Peyer's patch (tissue), 4 donors: ENCODE results near the gene TMEM8B. TPM values are rescaled to one million over a fixed set of nuclear protein-coding genes. Genes with fewer than 3 reads are reported as not detected.
"Not testable (repeated sequence)": the region's sequence is repeated elsewhere in the genome, so short reads cannot be mapped to it uniquely, and the experiment has no call there.

Experiments
- DNase-seq, 3 donors: peaks; one replicate each; pipeline ENCODE4 v3.0.0-alpha.2; 2017 to 2019
- H3K27ac ChIP-seq, 4 donors: fragments of 200-600 bp; sonication (generic); one replicate each; pipeline ENCODE4 v1.5.1; 2016 to 2019
- H3K27me3 ChIP-seq, 2 donors: fragments of 200-600 bp; sonication (generic); one replicate each; pipeline ENCODE4 v1.5.1; 2019
- H3K36me3 ChIP-seq, 3 donors: fragments of 200-600 bp; sonication (generic); one replicate each; pipeline ENCODE4 v1.5.1; 2016 to 2019
- H3K4me1 ChIP-seq, 4 donors: fragments of 200-600 bp; sonication (generic); one replicate each; pipeline ENCODE4 v1.5.1; 2016 to 2019
- H3K4me3 ChIP-seq, 4 donors: fragments of 200-600 bp; sonication (generic); 1 replicate in 3 of 4; 2 replicates in 1 of 4; pipeline ENCODE4 v1.5.1; 2016 to 2019; ENCODE audit warnings: mild to moderate bottlenecking in 1 of 4
- H3K9me3 ChIP-seq, 4 donors: fragments of 200-600 bp; sonication (generic); one replicate each; pipeline ENCODE4 v1.5.1; 2016 to 2019; ENCODE audit warnings: mild to moderate bottlenecking in 1 of 4
- POLR2A ChIP-seq, 2 donors: fragments of 450-650 bp; IDR thresholded peaks; one replicate each; pipeline ENCODE4 v1.5.1; 2017; ENCODE audit warnings: antibody characterized with exemption in 2 of 2, mild to moderate bottlenecking in 2 of 2, moderate library complexity in 2 of 2
- small RNA-seq, 2 donors: library from RNA; depleted of rRNA; stranded (forward); fragments of <200 nt; gene quantifications; one replicate each; pipeline ENCODE3, GENCODE V24; 2016
- total RNA-seq, 4 donors: library from RNA; depleted of rRNA; stranded (reverse); fragments of >200 nt; gene quantifications; one replicate each; pipeline ENCODE4 v1.1.0, GENCODE V29; 2016
- TF ChIP-seq, protein P1 (sequence below), 6 experiments: fragments of 450-650 bp in 4 of 6; fragments of 200-600 bp in 2 of 6; sonication (generic) in 1 of 6; IDR thresholded peaks; one replicate each; pipeline ENCODE4 v1.5.1; 2017 to 2019; ENCODE audit warnings: antibody characterized with exemption in 6 of 6, mild to moderate bottlenecking in 3 of 6, moderate library complexity in 1 of 6

Gene TMEM8B
- total RNA-seq, 4 donors from 2014 or later, result 6.0 to 11.6 (median 8.1) TPM

DNA sequence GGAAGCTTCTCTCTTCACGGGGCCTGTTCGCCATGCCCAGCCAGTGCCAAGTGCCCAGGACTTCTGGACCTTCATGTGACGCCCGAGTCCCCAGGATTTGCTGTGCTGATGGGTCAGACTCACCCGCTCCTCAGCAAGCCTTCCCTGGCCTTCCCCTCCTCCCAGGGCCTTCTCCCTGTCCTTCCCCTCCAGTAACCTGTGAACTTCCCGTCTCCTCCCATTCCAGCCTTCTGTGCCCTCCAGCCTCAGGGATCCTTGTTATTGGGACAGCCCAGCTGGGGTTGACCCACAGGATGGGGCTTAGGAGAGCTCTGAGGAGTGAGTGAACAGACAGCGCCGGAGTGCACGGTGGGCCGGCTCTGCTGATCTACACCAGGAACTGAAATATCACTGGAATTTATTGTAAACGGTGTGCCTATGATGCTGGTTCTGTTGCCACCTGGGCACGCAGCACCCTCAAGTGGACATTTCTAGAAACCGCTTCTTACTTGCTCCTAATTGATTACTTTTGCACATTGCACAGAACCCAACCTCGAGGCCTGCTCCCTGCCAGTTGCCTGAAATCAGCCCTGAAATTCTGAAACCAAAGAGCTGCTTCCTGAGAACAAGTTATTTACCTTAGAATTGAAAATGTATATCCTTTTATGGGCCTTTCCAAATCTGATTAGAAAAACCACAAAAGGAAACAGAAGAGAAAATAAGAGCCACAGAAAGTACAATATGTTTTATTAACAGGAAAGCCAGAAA is 81.8 kb downstream of the TMEM8B start:
- peak overlapping the region; percentile 70 to 97 (median 90) for H3K27ac ChIP-seq
- TF ChIP-seq POLR2A (IDR thresholded peaks at IDR 0.05), result peak in 1 of 2 donors; percentile 7
- TF ChIP-seq, protein P1, sequence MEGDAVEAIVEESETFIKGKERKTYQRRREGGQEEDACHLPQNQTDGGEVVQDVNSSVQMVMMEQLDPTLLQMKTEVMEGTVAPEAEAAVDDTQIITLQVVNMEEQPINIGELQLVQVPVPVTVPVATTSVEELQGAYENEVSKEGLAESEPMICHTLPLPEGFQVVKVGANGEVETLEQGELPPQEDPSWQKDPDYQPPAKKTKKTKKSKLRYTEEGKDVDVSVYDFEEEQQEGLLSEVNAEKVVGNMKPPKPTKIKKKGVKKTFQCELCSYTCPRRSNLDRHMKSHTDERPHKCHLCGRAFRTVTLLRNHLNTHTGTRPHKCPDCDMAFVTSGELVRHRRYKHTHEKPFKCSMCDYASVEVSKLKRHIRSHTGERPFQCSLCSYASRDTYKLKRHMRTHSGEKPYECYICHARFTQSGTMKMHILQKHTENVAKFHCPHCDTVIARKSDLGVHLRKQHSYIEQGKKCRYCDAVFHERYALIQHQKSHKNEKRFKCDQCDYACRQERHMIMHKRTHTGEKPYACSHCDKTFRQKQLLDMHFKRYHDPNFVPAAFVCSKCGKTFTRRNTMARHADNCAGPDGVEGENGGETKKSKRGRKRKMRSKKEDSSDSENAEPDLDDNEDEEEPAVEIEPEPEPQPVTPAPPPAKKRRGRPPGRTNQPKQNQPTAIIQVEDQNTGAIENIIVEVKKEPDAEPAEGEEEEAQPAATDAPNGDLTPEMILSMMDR (IDR thresholded peaks at IDR 0.05), result peak in 5 of 6 experiments; percentile 30 to 83 (median 79)
- H3K36me3 ChIP-seq, result no peaks in the 10 kb centered on the region
- no peaks in the 10 kb centered on the region for H3K27me3 ChIP-seq
- H3K4me1 ChIP-seq, result peaks cover 7 to 78% (median 27%) of the 10 kb centered on the region in 4 donors
- no peaks in the 10 kb centered on the region for H3K9me3 ChIP-seq
- H3K4me3 ChIP-seq, result no peak overlapping the region
- peak; percentile 53 to 85 (median 75) for DNase-seq

GRCh38 chr9:35911690-35912089 is 82.7 kb downstream of the TMEM8B start:
- peak overlapping the region in 2 of 4 donors; percentile 34 to 97 for H3K27ac ChIP-seq

GRCh38 chr9:35912791-35913400 is 83.9 kb downstream of the TMEM8B start:
- Histone ChIP-seq H3K4me3 (no peak overlapping the region), H3K36me3 (no peaks in the 10 kb centered on the region), H3K27me3 (no peaks in the 10 kb centered on the region), H3K4me1 (peaks cover 2 to 76% (median 24%) of the 10 kb centered on the region in 4 donors), H3K9me3 (no peaks in the 10 kb centered on the region), H3K27ac (peak overlapping the region in 1 of 4 donors; percentile 17)
- TF ChIP-seq, protein P1 (IDR thresholded peaks at IDR 0.05), result no peak
- TF ChIP-seq POLR2A (IDR thresholded peaks at IDR 0.05), result no peak
- DNase-seq, result no peak

More at GRCh38 chr9:35911690-35912089, 82.7 kb downstream of the TMEM8B start:
- H3K27me3 ChIP-seq, result no peaks in the 10 kb centered on the region
- no peak for DNase-seq
- H3K9me3 ChIP-seq, result no peaks in the 10 kb centered on the region
- H3K4me3 ChIP-seq, result no peak overlapping the region
- no peaks in the 10 kb centered on the region for H3K36me3 ChIP-seq
- no peak for TF ChIP-seq POLR2A (IDR thresholded peaks at IDR 0.05)
- TF ChIP-seq, protein P1 (IDR thresholded peaks at IDR 0.05), result no peak
- peaks cover 7 to 76% (median 26%) of the 10 kb centered on the region in 4 donors for H3K4me1 ChIP-seq

- H3K27me3 ChIP-seq, H3K9me3 ChIP-seq, DNase-seq, H3K4me3 ChIP-seq, H3K36me3 ChIP-seq: not testable (repeated sequence)
- Histone ChIP-seq H3K27ac (peak overlapping the region in 1 of 4 donors; percentile 17), H3K4me1 (peaks cover 0 to 75% (median 21%) of the 10 kb centered on the region in 4 donors)
Measured at GRCh38 chr9:35913429-35913828, 84.4 kb downstream of the TMEM8B start.

GRCh38 chr9:35914301-35914807 is 85.3 kb downstream of the TMEM8B start:
- TF ChIP-seq, protein P1 (IDR thresholded peaks at IDR 0.05), result no peak
- TF ChIP-seq POLR2A (IDR thresholded peaks at IDR 0.05), result peak in 1 of 2 donors; percentile 32
- H3K4me1 ChIP-seq, result peaks cover 0 to 75% (median 15%) of the 10 kb centered on the region in 4 donors
- peak overlapping the region; percentile 31 to 80 (median 60) for H3K27ac ChIP-seq
- no peak overlapping the region for H3K4me3 ChIP-seq
- H3K27me3 ChIP-seq, result no peaks in the 10 kb centered on the region
- DNase-seq, result peak in 2 of 3 donors; percentile 76 to 79
- H3K36me3 ChIP-seq, result no peaks in the 10 kb centered on the region
- no peaks in the 10 kb centered on the region for H3K9me3 ChIP-seq

Small RNAs within 50 kb of the gene (small RNA-seq; reads per million reads assigned to genes)
- 0.29 to 0.57 reads per million in 2 donors for gene HINT2

Other genes with a start within 250 kb of the TMEM8B start
- gene TESK1, start 224.0 kb upstream of the TMEM8B start, total RNA-seq, result 10 to 100 TPM; 21.5 to 85.1 (median 50.7) TPM
- 10 to 100 TPM in 1 of 4 donors, 1 to 10 TPM in 3; 2.3 to 62.7 (median 4.4) TPM for gene CD72, start 210.8 kb upstream of the TMEM8B start, total RNA-seq
- 1 to 10 TPM in 1 of 4 donors, not detected in 3; 2.4 TPM for gene SIT1, start 178.3 kb upstream of the TMEM8B start, total RNA-seq
- gene RMRP, start 171.2 kb upstream of the TMEM8B start, total RNA-seq, result 1,000 to 10,000 TPM in 3 of 4 donors, not detected in 1; 1,673 to 3,824 (median 2,659) TPM
- gene CCDC107, start 170.9 kb upstream of the TMEM8B start, total RNA-seq, result 10 to 100 TPM; 14.0 to 21.9 (median 20.2) TPM
- gene ARHGEF39, start 164.0 kb upstream of the TMEM8B start, total RNA-seq, result 10 to 100 TPM in 1 of 4 donors, 1 to 10 TPM in 3; 1.9 to 19.8 (median 4.8) TPM
- 1 to 10 TPM; 1.6 to 6.3 (median 5.2) TPM for gene CA9, start 155.3 kb upstream of the TMEM8B start, total RNA-seq
- gene TPM2, start 139.3 kb upstream of the TMEM8B start, total RNA-seq, result 100 to 1,000 TPM in 2 of 4 donors, 10 to 100 TPM in 2; 41.2 to 436 (median 122) TPM
- gene TLN1, start 97.0 kb upstream of the TMEM8B start, total RNA-seq, result 100 to 1,000 TPM; 129 to 262 (median 188) TPM
- gene CREB3, start 96.6 kb upstream of the TMEM8B start, total RNA-seq, result 10 to 100 TPM; 19.8 to 34.3 (median 28.5) TPM
- 100 to 1,000 TPM; 263 to 474 (median 436) TPM for gene GBA2, start 80.0 kb upstream of the TMEM8B start, total RNA-seq
- gene RGP1, start 79.9 kb upstream of the TMEM8B start, total RNA-seq, result 10 to 100 TPM; 16.5 to 44.4 (median 38.3) TPM
- gene MSMP, start 75.0 kb upstream of the TMEM8B start, total RNA-seq, result not detected
- 10 to 100 TPM in 3 of 4 donors, 1 to 10 TPM in 1; 6.7 to 29.5 (median 21.6) TPM for gene NPR2, start 37.6 kb upstream of the TMEM8B start, total RNA-seq
- under 1 TPM in 1 of 4 donors, not detected in 3; 0.94 TPM for gene SPAG8, start 17.0 kb upstream of the TMEM8B start, total RNA-seq
- 10 to 100 TPM; 19.8 to 40.3 (median 28.7) TPM for gene HINT2, start 14.2 kb upstream of the TMEM8B start, total RNA-seq
- not detected for gene FAM221B, start 496 bp upstream of the TMEM8B start, total RNA-seq
- not detected for gene OR13J1, start 41.2 kb downstream of the TMEM8B start, total RNA-seq
- 10 to 100 TPM in 3 of 4 donors, 1 to 10 TPM in 1; 9.1 to 32.6 (median 17.2) TPM for gene HRCT1, start 77.0 kb downstream of the TMEM8B start, total RNA-seq
- 10 to 100 TPM in 1 of 4 donors, under 1 TPM in 1, not detected in 2; 0.88 to 17.3 TPM for gene SPAAR, start 80.3 kb downstream of the TMEM8B start, total RNA-seq
- gene OR2S2, start 128.9 kb downstream of the TMEM8B start, total RNA-seq, result not detected
- 1 to 10 TPM; 1.9 to 8.3 (median 5.9) TPM for gene RECK, start 207.7 kb downstream of the TMEM8B start, total RNA-seq